ENCODE results near the gene BBS7.
A peak's percentile ranks its signal among the peaks of the same experiment; 100 is the strongest.

Gene BBS7

DNA sequence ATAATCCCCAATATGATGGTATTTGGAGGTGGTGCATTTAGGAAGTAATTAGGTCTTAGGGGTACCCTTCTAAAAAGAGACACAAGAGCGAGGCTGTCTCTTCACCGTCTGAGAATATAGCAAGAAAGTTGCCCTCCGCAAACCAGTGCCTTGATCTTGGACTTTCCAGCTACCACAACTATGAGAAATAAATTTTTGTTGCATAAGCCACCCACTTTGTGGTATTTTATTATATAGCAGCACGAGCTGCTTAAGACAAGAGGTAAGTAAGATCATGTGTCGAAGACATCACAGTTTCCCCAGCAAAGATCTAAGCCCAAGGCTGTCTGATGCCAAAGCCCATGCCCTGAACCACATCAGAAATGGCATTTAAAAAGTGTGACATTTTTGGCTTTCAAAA, 78.8 kb downstream of the BBS7 start:
- ATAC-seq, result peak; percentile 61
- TF ChIP-seq BACH2 (CRISPR knock-in tag; IDR thresholded peaks at IDR 0.05; ENCODE audit: borderline replicate concordance) (no peak), RARB (CRISPR knock-in tag; IDR thresholded peaks at IDR 0.05) (no peak), CSDC2 (CRISPR knock-in tag; IDR thresholded peaks at IDR 0.05) (no peak)

DNA sequence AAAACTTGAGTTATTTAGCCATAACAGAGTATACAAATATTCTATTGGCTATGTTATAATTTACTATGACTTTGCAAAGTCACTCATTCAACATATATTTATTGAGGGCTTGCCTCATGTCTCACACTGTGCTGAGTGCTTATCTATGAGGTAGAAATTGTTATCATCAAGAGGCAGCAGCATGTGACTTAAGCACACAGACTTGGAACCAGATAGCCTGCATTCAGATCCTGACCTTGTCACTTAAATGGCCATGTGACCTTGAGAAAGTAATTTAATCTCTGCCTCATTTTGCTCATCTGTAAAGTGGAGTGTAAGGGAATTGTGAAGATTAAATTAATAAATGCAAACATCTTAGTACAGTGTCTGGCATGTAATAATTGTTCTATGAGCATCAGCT, 79.3 kb downstream of the BBS7 start:
- TF ChIP-seq ESRRG (CRISPR knock-in tag; IDR thresholded peaks at IDR 0.05), result no peak
- no peak for TF ChIP-seq SNAI2 (CRISPR knock-in tag; IDR thresholded peaks at IDR 0.05)
- TF ChIP-seq ZFP3 (CRISPR knock-in tag; IDR thresholded peaks at IDR 0.05), result no peak
- no peak for TF ChIP-seq ARNTL (CRISPR knock-in tag; IDR thresholded peaks at IDR 0.05; ENCODE audit: borderline replicate concordance, low read depth)
- TF ChIP-seq, protein P1, sequence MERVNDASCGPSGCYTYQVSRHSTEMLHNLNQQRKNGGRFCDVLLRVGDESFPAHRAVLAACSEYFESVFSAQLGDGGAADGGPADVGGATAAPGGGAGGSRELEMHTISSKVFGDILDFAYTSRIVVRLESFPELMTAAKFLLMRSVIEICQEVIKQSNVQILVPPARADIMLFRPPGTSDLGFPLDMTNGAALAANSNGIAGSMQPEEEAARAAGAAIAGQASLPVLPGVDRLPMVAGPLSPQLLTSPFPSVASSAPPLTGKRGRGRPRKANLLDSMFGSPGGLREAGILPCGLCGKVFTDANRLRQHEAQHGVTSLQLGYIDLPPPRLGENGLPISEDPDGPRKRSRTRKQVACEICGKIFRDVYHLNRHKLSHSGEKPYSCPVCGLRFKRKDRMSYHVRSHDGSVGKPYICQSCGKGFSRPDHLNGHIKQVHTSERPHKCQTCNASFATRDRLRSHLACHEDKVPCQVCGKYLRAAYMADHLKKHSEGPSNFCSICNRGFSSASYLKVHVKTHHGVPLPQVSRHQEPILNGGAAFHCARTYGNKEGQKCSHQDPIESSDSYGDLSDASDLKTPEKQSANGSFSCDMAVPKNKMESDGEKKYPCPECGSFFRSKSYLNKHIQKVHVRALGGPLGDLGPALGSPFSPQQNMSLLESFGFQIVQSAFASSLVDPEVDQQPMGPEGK (CRISPR knock-in tag; IDR thresholded peaks at IDR 0.05; ENCODE audit: borderline replicate concordance), result no peak
- TF ChIP-seq CSDC2 (CRISPR knock-in tag; IDR thresholded peaks at IDR 0.05), result no peak
- TF ChIP-seq, protein P2, sequence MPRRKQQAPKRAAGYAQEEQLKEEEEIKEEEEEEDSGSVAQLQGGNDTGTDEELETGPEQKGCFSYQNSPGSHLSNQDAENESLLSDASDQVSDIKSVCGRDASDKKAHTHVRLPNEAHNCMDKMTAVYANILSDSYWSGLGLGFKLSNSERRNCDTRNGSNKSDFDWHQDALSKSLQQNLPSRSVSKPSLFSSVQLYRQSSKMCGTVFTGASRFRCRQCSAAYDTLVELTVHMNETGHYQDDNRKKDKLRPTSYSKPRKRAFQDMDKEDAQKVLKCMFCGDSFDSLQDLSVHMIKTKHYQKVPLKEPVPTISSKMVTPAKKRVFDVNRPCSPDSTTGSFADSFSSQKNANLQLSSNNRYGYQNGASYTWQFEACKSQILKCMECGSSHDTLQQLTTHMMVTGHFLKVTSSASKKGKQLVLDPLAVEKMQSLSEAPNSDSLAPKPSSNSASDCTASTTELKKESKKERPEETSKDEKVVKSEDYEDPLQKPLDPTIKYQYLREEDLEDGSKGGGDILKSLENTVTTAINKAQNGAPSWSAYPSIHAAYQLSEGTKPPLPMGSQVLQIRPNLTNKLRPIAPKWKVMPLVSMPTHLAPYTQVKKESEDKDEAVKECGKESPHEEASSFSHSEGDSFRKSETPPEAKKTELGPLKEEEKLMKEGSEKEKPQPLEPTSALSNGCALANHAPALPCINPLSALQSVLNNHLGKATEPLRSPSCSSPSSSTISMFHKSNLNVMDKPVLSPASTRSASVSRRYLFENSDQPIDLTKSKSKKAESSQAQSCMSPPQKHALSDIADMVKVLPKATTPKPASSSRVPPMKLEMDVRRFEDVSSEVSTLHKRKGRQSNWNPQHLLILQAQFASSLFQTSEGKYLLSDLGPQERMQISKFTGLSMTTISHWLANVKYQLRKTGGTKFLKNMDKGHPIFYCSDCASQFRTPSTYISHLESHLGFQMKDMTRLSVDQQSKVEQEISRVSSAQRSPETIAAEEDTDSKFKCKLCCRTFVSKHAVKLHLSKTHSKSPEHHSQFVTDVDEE (CRISPR knock-in tag; IDR thresholded peaks at IDR 0.05), result no peak
- TF ChIP-seq POU6F1 (CRISPR knock-in tag; IDR thresholded peaks at IDR 0.05; ENCODE audit: borderline replicate concordance, low read depth), result no peak
- TF ChIP-seq, protein P3, sequence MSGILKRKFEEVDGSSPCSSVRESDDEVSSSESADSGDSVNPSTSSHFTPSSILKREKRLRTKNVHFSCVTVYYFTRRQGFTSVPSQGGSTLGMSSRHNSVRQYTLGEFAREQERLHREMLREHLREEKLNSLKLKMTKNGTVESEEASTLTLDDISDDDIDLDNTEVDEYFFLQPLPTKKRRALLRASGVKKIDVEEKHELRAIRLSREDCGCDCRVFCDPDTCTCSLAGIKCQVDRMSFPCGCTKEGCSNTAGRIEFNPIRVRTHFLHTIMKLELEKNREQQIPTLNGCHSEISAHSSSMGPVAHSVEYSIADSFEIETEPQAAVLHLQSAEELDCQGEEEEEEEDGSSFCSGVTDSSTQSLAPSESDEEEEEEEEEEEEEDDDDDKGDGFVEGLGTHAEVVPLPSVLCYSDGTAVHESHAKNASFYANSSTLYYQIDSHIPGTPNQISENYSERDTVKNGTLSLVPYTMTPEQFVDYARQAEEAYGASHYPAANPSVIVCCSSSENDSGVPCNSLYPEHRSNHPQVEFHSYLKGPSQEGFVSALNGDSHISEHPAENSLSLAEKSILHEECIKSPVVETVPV (CRISPR knock-in tag; IDR thresholded peaks at IDR 0.05), result no peak
- no peak for TF ChIP-seq BACH2 (CRISPR knock-in tag; IDR thresholded peaks at IDR 0.05; ENCODE audit: borderline replicate concordance)
- TF ChIP-seq ZNF70 (CRISPR knock-in tag; IDR thresholded peaks at IDR 0.05), result no peak
- no peak for TF ChIP-seq ZFP30 (CRISPR knock-in tag; IDR thresholded peaks at IDR 0.05)
- ATAC-seq, result peak; percentile 1; the same call in 1 of the 3 replicates

DNA sequence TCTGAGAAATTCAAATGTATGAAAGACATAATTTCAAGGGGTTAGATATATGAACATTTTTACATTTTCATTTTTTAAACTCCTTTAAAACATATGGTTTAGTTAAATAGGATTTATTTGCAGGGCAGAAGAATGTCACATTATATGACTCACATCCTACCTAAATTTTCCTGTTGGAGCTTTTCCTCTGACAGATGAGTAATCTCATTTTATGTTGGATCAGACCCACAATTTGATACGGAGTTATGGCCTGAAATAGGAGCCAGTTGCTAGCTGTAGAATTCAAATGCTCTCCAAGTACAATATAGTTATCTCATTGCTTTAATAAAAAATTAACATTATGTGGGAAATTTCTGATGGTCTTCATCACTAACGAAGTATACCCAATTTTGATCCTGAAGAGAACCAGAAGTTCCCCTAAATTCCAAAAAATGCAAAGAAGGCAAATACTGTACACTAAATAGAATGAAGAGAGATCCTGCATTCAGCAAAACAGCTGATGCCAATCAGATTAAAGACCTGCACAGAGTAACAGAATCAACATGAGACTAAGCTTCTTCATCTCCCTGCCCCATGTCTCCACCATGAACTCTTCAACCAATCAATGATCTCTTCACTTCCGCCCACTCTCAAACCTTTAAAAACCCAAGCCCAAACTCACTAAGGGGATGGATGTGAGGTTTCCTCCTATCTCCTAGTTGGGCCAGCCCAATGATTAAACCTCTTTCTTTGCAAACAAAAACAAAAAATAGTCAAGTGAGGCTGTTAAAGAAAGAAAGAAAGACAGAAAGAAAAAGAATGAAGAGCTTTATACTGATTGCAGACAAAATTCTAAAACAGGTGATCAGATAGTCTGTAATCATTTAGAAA, 80.1 kb downstream of the BBS7 start:
- peak; percentile 52 for ATAC-seq
- TF ChIP-seq ESRRG (CRISPR knock-in tag; IDR thresholded peaks at IDR 0.05), result no peak
- TF ChIP-seq SNAI2 (CRISPR knock-in tag; IDR thresholded peaks at IDR 0.05), result no peak
- no peak for TF ChIP-seq ARNTL (CRISPR knock-in tag; IDR thresholded peaks at IDR 0.05; ENCODE audit: borderline replicate concordance, low read depth)
- no peak for TF ChIP-seq ZNF565 (CRISPR knock-in tag; conservative IDR thresholded peaks at IDR 0.05; ENCODE audit: low read depth)
- TF ChIP-seq, protein P4, sequence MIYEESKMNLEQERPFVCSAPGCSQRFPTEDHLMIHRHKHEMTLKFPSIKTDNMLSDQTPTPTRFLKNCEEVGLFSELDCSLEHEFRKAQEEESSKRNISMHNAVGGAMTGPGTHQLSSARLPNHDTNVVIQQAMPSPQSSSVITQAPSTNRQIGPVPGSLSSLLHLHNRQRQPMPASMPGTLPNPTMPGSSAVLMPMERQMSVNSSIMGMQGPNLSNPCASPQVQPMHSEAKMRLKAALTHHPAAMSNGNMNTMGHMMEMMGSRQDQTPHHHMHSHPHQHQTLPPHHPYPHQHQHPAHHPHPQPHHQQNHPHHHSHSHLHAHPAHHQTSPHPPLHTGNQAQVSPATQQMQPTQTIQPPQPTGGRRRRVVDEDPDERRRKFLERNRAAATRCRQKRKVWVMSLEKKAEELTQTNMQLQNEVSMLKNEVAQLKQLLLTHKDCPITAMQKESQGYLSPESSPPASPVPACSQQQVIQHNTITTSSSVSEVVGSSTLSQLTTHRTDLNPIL (CRISPR knock-in tag; IDR thresholded peaks at IDR 0.05; ENCODE audit: low read depth), result no peak
- TF ChIP-seq CSDC2 (CRISPR knock-in tag; IDR thresholded peaks at IDR 0.05), result no peak
- TF ChIP-seq RARB (CRISPR knock-in tag; IDR thresholded peaks at IDR 0.05), result no peak
- TF ChIP-seq POU6F1 (CRISPR knock-in tag; IDR thresholded peaks at IDR 0.05; ENCODE audit: borderline replicate concordance, low read depth), result 0 out of 2 replicates have a peak, but pooled peaks have one; percentile 22
- peak; percentile 77; the same call in 1 of the 2 replicates for TF ChIP-seq ZC3H10 (CRISPR knock-in tag; IDR thresholded peaks at IDR 0.05)
- no peak for TF ChIP-seq GLIS3 (CRISPR knock-in tag; IDR thresholded peaks at IDR 0.05)
- no peak for TF ChIP-seq BACH2 (CRISPR knock-in tag; IDR thresholded peaks at IDR 0.05; ENCODE audit: borderline replicate concordance)
- TF ChIP-seq TCF4 (CRISPR knock-in tag; IDR thresholded peaks at IDR 0.05; ENCODE audit: borderline replicate concordance), result no peak
- TF ChIP-seq, protein P2 (CRISPR knock-in tag; IDR thresholded peaks at IDR 0.05), result no peak
- TF ChIP-seq PPARA (CRISPR knock-in tag; IDR thresholded peaks at IDR 0.05; ENCODE audit: borderline replicate concordance), result no peak
- peak; percentile 75 for TF ChIP-seq ISL1 (CRISPR knock-in tag; IDR thresholded peaks at IDR 0.05)
- peak; percentile 64; the same call in 1 of the 2 replicates for TF ChIP-seq TOX (CRISPR knock-in tag; IDR thresholded peaks at IDR 0.05; ENCODE audit: borderline replicate concordance)
